Duodenal mucosa (tissue), 2 donors: Measurements from ENCODE around the gene CFHR1.
"Not testable (repeated sequence)": the region's sequence is repeated elsewhere in the genome, so short reads cannot be mapped to it uniquely, and the experiment has no call there.

ENCODE experiments used
- H3K27ac ChIP-seq: one replicate; pipeline ENCODE4 v1.7.0; 2013; ENCODE audit warnings: low read depth, low read length
- H3K27me3 ChIP-seq, 2 donors: one replicate each; pipeline ENCODE4 v1.7.0; 2013; ENCODE audit warnings: low read length in 2 of 2, control low read depth in 1 of 2; ENCODE audit not compliant: insufficient read depth in 2 of 2, control insufficient read depth in 1 of 2
- H3K36me3 ChIP-seq, 2 donors: one replicate each; pipeline ENCODE4 v1.7.0; 2013; ENCODE audit warnings: low read length in 2 of 2, control low read depth in 1 of 2; ENCODE audit not compliant: insufficient read depth in 2 of 2, control insufficient read depth in 1 of 2
- H3K4me1 ChIP-seq, 2 donors: one replicate each; pipeline ENCODE4 v1.7.0; 2013; ENCODE audit warnings: low read length in 2 of 2, control low read depth in 1 of 2; ENCODE audit not compliant: insufficient read depth in 2 of 2, control insufficient read depth in 1 of 2
- H3K4me3 ChIP-seq, 2 donors: one replicate each; pipeline ENCODE4 v1.7.0; 2013; ENCODE audit warnings: low read length in 2 of 2, low read depth in 1 of 2
- H3K9ac ChIP-seq, 2 donors: one replicate each; pipeline ENCODE4 v1.7.0; 2013; ENCODE audit warnings: low read length in 2 of 2, low read depth in 1 of 2
- H3K9me3 ChIP-seq, 2 donors: one replicate each; pipeline ENCODE4 v1.7.0; 2013; ENCODE audit warnings: low read length in 2 of 2, control low read depth in 1 of 2; ENCODE audit not compliant: control insufficient read depth in 1 of 2

The CFHR1 gene

DNA sequence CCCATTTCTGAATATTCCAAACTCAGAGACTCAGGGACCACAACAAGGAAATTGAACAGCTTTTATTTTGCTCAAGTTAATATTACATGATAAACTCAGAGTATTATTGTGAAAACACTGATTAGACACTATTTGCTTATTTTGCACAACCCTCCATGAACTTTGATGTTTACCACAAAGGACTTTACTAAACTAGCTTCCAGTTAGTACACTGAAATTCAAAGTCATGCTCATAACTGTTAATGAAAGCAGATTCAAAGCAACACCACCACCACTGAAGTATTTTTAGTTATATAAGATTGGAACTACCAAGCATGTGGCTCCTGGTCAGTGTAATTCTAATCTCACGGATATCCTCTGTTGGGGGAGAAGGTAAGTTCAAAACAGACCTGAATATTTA is at the start of gene CFHR1:
CFHR1 (plus strand) TSS at position 201 of the 400 bp plus-strand sequence; CDS start at position 315, 114 bp downstream.
- H3K27me3 ChIP-seq, H3K4me3 ChIP-seq, H3K4me1 ChIP-seq, H3K27ac ChIP-seq, H3K9ac ChIP-seq, H3K9me3 ChIP-seq, H3K36me3 ChIP-seq: not testable (repeated sequence)

DNA sequence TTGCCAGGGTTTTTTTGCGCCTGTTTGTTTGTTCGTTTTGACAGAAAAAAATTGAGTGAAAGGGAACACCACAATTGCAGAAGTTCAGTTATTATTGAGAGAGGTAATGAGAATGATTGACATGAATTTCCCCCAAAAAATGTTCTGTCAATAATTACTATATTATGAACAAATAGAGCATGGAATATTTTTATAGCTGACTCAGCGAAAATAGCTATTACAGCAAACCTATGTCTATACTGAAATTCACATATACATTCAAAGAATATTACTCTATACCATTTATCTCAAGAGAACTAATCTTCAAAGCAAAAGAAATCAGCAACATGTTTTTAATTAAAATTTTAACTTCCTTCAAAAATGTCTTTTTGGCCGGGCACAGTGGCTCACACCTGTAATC is 49.7 kb upstream of the CFHR1 start:
- not testable (repeated sequence) for H3K4me3 ChIP-seq, H3K9ac ChIP-seq, H3K9me3 ChIP-seq, H3K4me1 ChIP-seq, H3K27me3 ChIP-seq, H3K36me3 ChIP-seq, H3K27ac ChIP-seq

DNA sequence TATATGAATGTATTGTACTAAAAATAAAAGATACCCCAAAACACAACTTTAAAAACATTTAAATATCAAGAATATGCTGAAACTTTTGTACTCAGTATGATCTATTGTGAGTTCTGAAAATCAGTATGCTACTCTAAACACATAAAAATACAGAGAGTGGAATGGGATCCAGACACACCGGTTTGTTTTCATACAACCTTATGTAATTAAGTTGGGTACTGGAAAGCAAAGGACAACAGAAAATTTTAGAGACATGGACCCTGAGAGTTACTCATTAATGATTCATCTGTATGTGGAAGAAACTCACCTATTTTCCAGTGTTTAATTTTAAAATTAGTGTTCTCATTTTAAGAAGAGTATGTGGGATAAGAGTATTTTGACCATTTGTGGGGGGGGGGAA is 45.8 kb upstream of the CFHR1 start:
- Histone ChIP-seq H3K9me3 (no peaks in the 10 kb centered on the region), H3K4me3 (no peak overlapping the region), H3K36me3 (no peaks in the 10 kb centered on the region), H3K4me1 (no peaks in the 10 kb centered on the region), H3K27me3 (no peaks in the 10 kb centered on the region), H3K27ac (no peak overlapping the region), H3K9ac (no peak overlapping the region)

DNA sequence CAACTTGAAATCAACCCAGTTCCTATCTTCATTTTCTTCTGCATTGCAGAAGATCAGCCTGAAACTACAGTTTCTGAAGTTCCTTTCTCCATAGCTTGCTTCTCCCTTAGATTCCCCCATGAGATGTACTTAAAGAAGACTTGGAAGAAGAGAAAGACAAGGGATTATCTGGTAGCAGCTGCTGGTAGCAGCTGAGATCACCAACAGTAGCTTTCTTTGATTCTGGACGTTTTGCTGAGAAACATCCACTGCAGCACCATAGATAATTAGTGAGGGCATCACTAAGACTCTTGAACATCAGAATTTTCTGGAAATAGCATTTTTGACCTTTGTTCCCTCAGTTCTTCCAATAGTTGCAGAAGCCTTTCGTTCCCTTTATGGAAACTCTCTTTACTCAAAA is 45.4 kb upstream of the CFHR1 start:
- H3K4me3 ChIP-seq, result no peak overlapping the region
- no peak overlapping the region for H3K9ac ChIP-seq
- H3K36me3 ChIP-seq, result no peaks in the 10 kb centered on the region
- H3K27ac ChIP-seq, result no peak overlapping the region
- no peaks in the 10 kb centered on the region for H3K9me3 ChIP-seq
- H3K4me1 ChIP-seq, result no peaks in the 10 kb centered on the region
- H3K27me3 ChIP-seq, result no peaks in the 10 kb centered on the region

DNA sequence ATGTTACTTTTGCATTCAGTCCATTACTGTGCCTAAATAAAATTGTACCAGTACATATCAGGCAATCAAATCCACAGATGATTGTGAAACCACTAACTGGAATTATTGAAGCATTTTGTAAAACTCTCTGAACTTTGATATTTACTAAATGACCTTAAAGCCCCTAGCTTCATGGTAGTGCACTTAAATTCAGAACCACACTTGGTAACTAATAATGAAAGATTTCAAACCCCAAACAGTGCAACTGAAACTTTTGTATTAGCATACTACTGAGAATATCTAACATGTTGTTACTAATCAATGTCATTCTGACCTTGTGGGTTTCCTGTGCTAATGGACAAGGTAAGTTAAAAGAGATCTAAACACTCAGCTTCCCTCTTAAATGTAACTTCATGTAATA is 44.9 kb upstream of the CFHR1 start, which contains the start of gene CFHR3:
CFHR3 (plus strand) TSS at position 238 of the 400 bp plus-strand sequence; CDS start at position 285, 47 bp downstream.
- Histone ChIP-seq H3K9me3 (no peaks in the 10 kb centered on the region), H3K36me3 (no peaks in the 10 kb centered on the region)

DNA sequence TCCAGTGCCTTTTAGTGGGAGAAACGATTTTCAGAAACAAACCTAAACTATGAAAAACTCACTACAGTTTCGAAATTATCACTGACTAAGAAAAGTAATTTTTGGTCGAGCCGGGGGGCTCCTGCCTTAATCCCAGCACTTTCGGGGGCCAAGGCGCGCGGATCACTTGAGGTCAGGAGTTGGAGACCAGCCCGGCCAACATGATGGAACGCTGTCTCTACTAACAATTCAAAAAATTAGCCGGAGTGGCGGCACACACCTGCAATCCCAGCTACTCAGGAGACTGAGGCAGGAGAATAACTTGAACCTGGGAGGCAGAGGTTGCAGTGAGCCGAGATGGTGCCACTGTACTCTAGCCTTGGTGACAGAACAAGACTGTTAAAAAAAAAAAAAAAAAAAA is 41.9 kb upstream of the CFHR1 start:
- no peak overlapping the region for H3K4me3 ChIP-seq
- no peaks in the 10 kb centered on the region for H3K9me3 ChIP-seq
- no peaks in the 10 kb centered on the region for H3K36me3 ChIP-seq
- H3K27ac ChIP-seq, result no peak overlapping the region
- no peak overlapping the region for H3K9ac ChIP-seq
- no peaks in the 10 kb centered on the region for H3K27me3 ChIP-seq
- H3K4me1 ChIP-seq, result no peaks in the 10 kb centered on the region

More for the DNA sequence above, 44.9 kb upstream of the CFHR1 start, which contains the start of gene CFHR3:
- Histone ChIP-seq H3K4me3 (no peak within 1 kb of the TSS), H3K27me3 (no peaks in the 10 kb centered on the region), H3K27ac (no peak within 1 kb of the TSS), H3K4me1 (no peaks in the 10 kb centered on the region), H3K9ac (no peak within 1 kb of the TSS)

DNA sequence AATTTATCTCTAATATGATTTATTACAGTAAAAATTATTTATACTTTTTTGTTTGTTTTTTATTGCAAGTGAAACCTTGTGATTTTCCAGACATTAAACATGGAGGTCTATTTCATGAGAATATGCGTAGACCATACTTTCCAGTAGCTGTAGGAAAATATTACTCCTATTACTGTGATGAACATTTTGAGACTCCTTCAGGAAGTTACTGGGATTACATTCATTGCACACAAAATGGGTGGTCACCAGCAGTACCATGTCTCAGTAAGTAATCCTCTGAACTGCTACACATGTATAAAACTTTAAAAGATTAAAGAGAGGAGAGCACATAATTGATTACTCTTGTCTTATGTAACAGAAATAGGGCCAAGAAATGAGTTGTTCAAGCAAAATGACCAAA is 40.4 kb upstream of the CFHR1 start:
- Histone ChIP-seq H3K9me3 (no peaks in the 10 kb centered on the region), H3K27me3 (no peaks in the 10 kb centered on the region), H3K4me3 (no peak overlapping the region), H3K4me1 (no peaks in the 10 kb centered on the region), H3K27ac (no peak overlapping the region), H3K36me3 (no peaks in the 10 kb centered on the region), H3K9ac (no peak overlapping the region)

DNA sequence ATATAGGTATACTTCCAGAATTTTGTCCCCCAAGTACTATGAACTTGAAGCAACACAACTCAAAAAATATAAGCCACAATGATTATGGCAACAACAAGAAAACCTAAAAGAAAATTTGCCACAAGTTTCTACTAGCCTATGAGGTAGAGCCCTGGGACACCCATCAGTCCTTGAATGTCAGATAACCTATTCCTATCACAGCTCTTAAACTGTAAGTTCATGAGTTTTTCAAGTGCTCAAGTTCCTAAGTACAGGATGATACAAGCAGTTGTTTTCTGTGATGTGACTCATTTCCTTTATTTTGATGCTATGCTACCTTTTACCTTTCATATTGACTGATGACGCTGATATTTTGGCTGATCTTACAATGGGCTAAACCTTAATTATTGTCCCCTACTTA is 28.3 kb upstream of the CFHR1 start:
- not testable (repeated sequence) for H3K4me3 ChIP-seq, H3K36me3 ChIP-seq, H3K9ac ChIP-seq, H3K27me3 ChIP-seq, H3K27ac ChIP-seq, H3K4me1 ChIP-seq, H3K9me3 ChIP-seq

DNA sequence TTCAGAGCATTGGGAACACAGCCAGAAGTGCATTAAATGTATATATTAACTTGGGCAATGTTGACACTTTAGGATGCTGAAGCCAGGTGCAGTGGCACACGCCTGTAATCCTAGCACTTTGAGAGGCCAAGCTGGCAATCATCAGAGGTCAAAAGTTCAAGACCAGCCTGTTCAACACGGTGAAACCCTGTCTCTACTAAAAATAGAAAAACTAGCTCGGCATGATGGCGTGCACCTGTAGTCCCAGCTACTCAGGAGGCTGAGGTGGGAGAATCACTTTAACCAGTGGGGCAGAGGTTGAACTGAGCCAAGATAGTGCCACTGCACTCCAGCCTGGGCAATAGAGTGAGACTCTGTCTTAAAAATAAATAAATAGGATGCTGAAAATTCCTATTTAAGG is 25.4 kb upstream of the CFHR1 start:
- H3K9ac ChIP-seq, H3K4me1 ChIP-seq, H3K36me3 ChIP-seq, H3K27ac ChIP-seq, H3K27me3 ChIP-seq, H3K9me3 ChIP-seq, H3K4me3 ChIP-seq: not testable (repeated sequence)

DNA sequence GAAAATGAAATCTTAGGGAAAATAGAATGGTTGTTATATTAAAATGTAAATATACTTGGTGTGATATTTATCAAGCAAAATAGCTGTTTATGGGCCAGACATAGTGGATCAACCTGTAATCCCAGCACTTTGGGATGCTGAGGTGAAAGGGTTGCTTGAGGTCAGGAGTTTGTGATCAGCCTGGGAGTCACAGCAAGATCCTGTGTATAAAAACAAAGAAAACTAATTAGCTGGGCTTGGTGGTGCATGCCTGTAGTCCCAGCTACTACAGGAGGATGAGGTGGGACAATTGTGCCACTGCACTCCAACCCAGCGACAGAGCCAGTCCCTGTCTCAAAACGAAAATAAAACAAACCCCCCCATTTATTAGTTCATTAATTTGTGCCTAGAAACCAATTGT is 21.6 kb upstream of the CFHR1 start:
- no peak overlapping the region for H3K9ac ChIP-seq
- H3K9me3 ChIP-seq, result no peaks in the 10 kb centered on the region
- no peaks in the 10 kb centered on the region for H3K27me3 ChIP-seq
- H3K4me1 ChIP-seq, result no peaks in the 10 kb centered on the region
- no peak overlapping the region for H3K4me3 ChIP-seq
- no peaks in the 10 kb centered on the region for H3K36me3 ChIP-seq
- no peak overlapping the region for H3K27ac ChIP-seq

DNA sequence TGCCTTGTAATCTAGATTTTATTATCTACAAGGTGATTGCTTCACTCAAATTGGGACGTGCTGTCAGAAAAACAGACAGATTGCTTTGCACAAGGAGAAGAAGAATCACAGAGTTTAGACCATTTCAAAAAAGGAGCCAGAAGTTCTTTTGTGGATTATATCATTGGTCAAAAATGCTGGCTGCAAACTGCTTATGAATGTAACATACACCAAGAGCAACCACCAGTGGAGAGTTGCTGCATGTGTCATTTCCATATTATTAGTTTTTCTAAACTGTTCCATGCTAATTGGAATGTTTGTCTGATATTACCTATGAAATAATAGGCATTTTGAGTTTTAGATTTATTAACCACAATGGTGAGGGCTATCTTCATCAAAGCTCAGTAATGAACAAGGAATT is 17.6 kb upstream of the CFHR1 start:
- H3K4me1 ChIP-seq, H3K4me3 ChIP-seq: not testable (repeated sequence)

More for the DNA sequence above, 17.6 kb upstream of the CFHR1 start:
- H3K27me3 ChIP-seq, H3K9me3 ChIP-seq, H3K9ac ChIP-seq, H3K36me3 ChIP-seq, H3K27ac ChIP-seq: not testable (repeated sequence)
